Liver (tissue), 3 donors: Measurements from ENCODE around the gene ACSS1.

ENCODE experiments used
- EGR1 ChIP-seq, 2 donors: IDR thresholded peaks; 2 replicates each; pipeline ENCODE4 v1.6.1; 2016 to 2018; ENCODE audit warnings: antibody characterized with exemption in 2 of 2, low read depth in 2 of 2
- GABPA ChIP-seq, 2 donors: IDR thresholded peaks in 1 of 2; conservative IDR thresholded peaks in 1 of 2; 2 replicates each; pipeline ENCODE4 v1.6.1; 2016; ENCODE audit warnings: antibody characterized with exemption in 2 of 2, mild to moderate bottlenecking in 1 of 2, moderate library complexity in 1 of 2
- HNF4G ChIP-seq: IDR thresholded peaks from 2 replicates; pipeline ENCODE4 v1.6.1; 2016; ENCODE audit warnings: antibody characterized with exemption
- RAD21 ChIP-seq, 2 donors: IDR thresholded peaks; 2 replicates each; pipeline ENCODE4 v1.6.1; 2016; ENCODE audit warnings: antibody characterized with exemption in 2 of 2, mild to moderate bottlenecking in 2 of 2
- RXRA ChIP-seq, 2 donors: IDR thresholded peaks; 2 replicates each; pipeline ENCODE4 v1.6.1; 2017 to 2018; ENCODE audit warnings: antibody characterized with exemption in 2 of 2, mild to moderate bottlenecking in 1 of 2
- TAF1 ChIP-seq: conservative IDR thresholded peaks from 2 replicates; pipeline ENCODE4 v1.6.1; 2016; ENCODE audit warnings: antibody characterized with exemption, mild to moderate bottlenecking
- YY1 ChIP-seq: IDR thresholded peaks from 2 replicates; pipeline ENCODE4 v1.6.1; 2016; ENCODE audit warnings: antibody characterized with exemption, mild to moderate bottlenecking
- TF ChIP-seq, protein P1 (sequence below): fragments of 150-350 bp; IDR thresholded peaks from 2 replicates; pipeline ENCODE4 v1.5.1; 2017; ENCODE audit warnings: improper control_type of control experiment, low read depth, low read length; ENCODE audit not compliant: missing input control
- TF ChIP-seq, protein P2 (sequence below): IDR thresholded peaks from 2 replicates; pipeline ENCODE4 v1.6.1; 2016; ENCODE audit warnings: antibody characterized with exemption
- TF ChIP-seq, protein P3 (sequence below): IDR thresholded peaks from 2 replicates; pipeline ENCODE4 v1.6.1; 2016; ENCODE audit warnings: antibody characterized with exemption, mild to moderate bottlenecking
- TF ChIP-seq, protein P4 (sequence below): IDR thresholded peaks from 2 replicates; pipeline ENCODE4 v1.6.1; 2016; ENCODE audit warnings: antibody characterized with exemption
- donor health status: healthy.
- donor health status: healthy.

DNA sequence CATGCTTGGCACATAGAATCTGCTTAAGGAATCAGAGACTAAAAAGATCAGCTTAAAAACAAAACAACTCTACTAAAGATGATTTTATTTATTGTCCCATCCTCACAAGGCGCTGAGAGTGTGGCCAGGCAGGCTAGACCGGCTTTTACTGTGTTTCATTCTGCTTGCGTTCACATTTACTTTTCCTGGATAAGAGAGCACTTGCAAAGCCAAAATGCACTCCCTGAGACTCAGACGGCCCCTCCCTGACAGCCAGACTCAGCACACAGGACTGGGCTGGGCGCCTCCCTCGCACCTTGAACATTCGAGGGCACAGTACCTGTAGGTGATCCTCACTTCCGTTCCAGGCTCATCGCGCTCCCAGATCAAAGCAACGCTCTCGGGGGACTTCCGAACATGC lies 10.2 kb downstream of the ACSS1 start:
- no peak for TF ChIP-seq EGR1 (IDR thresholded peaks at IDR 0.05; ENCODE audit: low read depth in 2 of 2)
- TF ChIP-seq, protein P1, sequence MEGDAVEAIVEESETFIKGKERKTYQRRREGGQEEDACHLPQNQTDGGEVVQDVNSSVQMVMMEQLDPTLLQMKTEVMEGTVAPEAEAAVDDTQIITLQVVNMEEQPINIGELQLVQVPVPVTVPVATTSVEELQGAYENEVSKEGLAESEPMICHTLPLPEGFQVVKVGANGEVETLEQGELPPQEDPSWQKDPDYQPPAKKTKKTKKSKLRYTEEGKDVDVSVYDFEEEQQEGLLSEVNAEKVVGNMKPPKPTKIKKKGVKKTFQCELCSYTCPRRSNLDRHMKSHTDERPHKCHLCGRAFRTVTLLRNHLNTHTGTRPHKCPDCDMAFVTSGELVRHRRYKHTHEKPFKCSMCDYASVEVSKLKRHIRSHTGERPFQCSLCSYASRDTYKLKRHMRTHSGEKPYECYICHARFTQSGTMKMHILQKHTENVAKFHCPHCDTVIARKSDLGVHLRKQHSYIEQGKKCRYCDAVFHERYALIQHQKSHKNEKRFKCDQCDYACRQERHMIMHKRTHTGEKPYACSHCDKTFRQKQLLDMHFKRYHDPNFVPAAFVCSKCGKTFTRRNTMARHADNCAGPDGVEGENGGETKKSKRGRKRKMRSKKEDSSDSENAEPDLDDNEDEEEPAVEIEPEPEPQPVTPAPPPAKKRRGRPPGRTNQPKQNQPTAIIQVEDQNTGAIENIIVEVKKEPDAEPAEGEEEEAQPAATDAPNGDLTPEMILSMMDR = no peak
- TF ChIP-seq TAF1 = no peak
- TF ChIP-seq, protein P2, sequence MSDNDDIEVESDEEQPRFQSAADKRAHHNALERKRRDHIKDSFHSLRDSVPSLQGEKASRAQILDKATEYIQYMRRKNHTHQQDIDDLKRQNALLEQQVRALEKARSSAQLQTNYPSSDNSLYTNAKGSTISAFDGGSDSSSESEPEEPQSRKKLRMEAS = no peak
- no peak for TF ChIP-seq GABPA (IDR thresholded peaks at IDR 0.05 in 1 of 2, conservative IDR thresholded peaks at IDR 0.05 in 1 of 2)
- no peak for TF ChIP-seq RXRA (IDR thresholded peaks at IDR 0.05)
- TF ChIP-seq, protein P3, sequence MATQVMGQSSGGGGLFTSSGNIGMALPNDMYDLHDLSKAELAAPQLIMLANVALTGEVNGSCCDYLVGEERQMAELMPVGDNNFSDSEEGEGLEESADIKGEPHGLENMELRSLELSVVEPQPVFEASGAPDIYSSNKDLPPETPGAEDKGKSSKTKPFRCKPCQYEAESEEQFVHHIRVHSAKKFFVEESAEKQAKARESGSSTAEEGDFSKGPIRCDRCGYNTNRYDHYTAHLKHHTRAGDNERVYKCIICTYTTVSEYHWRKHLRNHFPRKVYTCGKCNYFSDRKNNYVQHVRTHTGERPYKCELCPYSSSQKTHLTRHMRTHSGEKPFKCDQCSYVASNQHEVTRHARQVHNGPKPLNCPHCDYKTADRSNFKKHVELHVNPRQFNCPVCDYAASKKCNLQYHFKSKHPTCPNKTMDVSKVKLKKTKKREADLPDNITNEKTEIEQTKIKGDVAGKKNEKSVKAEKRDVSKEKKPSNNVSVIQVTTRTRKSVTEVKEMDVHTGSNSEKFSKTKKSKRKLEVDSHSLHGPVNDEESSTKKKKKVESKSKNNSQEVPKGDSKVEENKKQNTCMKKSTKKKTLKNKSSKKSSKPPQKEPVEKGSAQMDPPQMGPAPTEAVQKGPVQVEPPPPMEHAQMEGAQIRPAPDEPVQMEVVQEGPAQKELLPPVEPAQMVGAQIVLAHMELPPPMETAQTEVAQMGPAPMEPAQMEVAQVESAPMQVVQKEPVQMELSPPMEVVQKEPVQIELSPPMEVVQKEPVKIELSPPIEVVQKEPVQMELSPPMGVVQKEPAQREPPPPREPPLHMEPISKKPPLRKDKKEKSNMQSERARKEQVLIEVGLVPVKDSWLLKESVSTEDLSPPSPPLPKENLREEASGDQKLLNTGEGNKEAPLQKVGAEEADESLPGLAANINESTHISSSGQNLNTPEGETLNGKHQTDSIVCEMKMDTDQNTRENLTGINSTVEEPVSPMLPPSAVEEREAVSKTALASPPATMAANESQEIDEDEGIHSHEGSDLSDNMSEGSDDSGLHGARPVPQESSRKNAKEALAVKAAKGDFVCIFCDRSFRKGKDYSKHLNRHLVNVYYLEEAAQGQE = no peak
- no peak for TF ChIP-seq YY1
- TF ChIP-seq, protein P4, sequence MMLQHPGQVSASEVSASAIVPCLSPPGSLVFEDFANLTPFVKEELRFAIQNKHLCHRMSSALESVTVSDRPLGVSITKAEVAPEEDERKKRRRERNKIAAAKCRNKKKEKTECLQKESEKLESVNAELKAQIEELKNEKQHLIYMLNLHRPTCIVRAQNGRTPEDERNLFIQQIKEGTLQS = no peak
- no peak for TF ChIP-seq RAD21 (IDR thresholded peaks at IDR 0.05)
- no peak for TF ChIP-seq HNF4G
